ENCODE data around the gene C20orf204. TPM values are rescaled to one million over a fixed set of nuclear protein-coding genes. Genes with fewer than 3 reads are reported as not detected.

C20orf204 gene
- total RNA-seq, 1 donor from 2014 or later: 1.2 TPM

DNA sequence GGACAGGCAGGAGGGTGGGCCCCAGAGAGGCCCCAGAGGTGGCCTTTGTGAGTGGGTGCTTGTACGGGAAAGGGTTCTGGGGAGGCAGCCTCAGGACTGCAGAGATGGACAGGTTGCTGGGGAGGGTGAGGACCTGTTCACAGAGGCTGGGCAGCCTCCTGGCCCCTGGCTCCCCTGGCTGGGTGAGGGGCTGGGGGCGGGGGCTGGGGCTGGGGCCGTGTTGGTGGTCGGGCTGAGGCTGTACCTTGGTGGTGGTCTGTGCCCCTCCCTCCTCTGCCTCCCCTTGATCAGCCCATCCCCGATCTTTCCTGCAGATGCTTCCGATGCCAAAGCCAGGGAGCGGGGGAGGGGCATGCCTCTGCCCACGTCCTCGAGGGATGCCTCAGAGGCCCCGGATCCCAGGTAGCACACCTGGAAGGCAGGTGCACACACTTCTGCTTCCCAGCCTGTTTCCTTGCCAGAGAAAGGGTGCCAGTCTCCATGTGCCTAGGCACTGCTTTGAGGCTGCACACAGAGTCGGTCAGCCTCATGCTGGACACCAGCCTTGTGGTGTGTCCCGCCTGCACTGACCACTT is 31.8 kb downstream of the C20orf204 start:
- FAIRE-seq: no peak
- DNase-seq (ENCODE audit: low spot score in 2 of 2): no peak

DNA sequence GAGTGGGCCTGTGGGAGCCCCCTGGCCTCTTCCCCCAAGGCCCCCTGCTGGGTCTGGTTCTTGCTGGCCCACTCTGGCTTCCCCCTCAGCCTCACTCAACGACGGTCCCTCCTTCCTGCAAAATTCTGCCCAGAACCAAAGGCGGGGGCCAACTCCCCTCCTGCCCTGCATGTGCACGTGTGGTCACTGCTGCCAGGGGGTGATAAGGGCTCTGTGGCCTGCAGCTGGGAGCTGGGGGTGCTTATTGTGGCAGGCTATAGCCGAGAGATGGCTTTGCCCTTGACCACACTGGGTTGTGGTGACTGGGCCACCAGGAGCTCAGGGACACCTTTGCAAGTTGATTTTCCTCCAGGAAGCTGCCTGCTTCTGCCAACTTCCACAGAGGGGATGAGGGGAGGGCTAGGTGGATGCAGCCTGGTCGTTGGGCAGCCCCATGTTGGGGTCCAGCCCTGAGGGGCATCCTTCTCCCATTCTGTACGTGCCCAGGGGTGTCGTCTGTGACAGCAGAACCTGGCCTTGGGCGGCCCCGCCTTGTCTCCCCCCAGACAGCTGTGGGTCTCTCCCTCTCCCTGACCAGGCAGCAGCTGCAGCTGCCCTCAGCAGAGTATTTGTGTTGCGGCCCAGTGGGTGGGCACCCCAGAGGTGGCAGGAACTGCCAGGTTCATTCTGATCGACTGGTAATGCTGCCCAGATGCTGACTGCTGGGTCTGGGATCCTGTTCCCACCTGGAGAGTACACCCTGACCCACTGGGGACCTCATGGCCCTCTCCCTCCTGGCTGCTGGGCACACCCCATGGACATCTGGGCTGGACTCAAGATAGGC is 32.6 kb downstream of the C20orf204 start:
- no peak for DNase-seq (ENCODE audit: low spot score in 2 of 2)
- no peak for FAIRE-seq

DNA sequence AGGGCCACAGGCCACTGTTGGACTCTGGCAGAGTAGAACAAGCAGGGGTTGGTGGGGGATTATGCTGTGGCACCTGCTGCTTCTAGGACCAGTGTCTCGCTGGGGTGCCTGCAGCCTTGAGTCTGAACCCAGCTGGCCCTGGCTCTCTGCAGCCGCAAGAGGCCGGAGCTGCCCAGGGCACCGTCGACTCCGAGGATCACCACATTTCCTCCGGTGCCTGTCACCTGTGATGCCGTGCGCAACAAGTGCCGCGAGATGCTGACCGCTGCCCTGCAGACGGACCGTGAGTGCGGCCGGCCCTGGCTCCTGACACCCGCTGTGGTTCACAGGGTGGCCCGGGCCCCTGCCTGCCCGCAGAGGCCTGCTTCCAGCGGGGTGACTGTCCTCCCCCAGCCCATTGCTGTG is 33.2 kb downstream of the C20orf204 start:
- no peak for FAIRE-seq
- DNase-seq (ENCODE audit: low spot score in 2 of 2): no peak

DNA sequence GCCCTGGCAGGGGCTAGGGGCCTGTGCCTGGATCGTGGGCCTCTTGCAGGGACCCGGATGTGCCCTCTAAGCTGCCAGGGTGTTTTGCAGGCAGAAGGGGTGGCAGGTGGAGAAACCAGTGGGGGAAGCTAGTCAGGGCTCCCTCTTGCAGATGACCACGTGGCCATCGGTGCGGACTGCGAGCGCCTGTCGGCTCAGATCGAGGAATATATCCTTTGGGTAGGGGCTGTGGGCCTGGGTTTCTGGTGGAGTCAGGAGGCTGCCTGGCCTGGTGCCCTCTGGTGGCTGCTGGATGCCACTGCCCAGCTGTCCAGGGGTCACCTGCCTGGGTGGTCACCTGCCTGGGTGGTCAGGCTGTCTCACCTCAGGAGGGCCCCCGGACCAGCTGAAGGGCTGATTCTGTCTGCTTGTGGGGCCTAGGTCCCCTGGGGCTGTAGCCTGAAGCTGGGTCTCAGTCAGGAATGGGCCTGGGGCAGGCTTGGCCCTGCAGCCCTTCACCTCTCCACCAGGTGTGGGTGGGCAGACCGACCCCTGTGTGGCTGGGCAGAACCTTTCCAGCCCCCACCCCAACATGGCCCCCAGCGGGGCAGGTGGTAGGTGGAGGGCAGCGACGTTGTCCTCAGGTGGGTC is 33.7 kb downstream of the C20orf204 start:
- DNase-seq (ENCODE audit: low spot score in 2 of 2): no peak
- no peak for FAIRE-seq

DNA sequence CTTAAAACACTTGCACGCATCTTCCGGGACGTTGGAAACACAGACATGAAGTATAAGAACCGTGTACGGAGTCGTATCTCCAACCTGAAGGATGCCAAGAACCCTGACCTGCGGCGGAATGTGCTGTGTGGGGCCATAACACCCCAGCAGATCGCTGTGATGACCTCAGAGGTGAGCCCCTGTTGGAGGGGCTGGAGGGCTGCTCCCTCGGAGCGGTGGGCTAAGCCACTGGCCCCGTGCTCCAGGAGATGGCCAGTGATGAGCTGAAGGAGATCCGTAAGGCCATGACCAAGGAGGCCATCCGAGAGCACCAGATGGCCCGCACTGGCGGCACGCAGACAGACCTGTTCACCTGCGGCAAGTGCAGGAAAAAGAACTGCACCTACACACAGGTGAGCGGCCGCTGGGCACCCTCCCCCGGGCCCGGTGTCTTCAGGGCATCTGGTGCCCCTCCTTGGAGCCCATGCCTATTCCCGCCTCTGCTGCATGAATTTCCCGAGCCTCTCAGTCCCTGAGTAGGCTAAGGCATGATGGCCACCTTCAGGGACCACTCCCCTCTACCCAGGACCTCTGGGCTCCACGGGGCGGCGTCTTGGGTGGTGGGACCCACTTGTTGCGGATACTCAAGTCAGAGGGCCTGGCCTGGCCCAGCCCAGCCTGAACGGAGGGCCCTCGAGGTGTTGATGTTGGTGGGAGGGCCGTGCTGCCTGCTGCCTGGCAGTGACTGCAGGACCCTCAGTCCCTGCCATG is 34.4 kb downstream of the C20orf204 start:
- FAIRE-seq (no peak), DNase-seq (ENCODE audit: low spot score in 2 of 2) (no peak)

DNA sequence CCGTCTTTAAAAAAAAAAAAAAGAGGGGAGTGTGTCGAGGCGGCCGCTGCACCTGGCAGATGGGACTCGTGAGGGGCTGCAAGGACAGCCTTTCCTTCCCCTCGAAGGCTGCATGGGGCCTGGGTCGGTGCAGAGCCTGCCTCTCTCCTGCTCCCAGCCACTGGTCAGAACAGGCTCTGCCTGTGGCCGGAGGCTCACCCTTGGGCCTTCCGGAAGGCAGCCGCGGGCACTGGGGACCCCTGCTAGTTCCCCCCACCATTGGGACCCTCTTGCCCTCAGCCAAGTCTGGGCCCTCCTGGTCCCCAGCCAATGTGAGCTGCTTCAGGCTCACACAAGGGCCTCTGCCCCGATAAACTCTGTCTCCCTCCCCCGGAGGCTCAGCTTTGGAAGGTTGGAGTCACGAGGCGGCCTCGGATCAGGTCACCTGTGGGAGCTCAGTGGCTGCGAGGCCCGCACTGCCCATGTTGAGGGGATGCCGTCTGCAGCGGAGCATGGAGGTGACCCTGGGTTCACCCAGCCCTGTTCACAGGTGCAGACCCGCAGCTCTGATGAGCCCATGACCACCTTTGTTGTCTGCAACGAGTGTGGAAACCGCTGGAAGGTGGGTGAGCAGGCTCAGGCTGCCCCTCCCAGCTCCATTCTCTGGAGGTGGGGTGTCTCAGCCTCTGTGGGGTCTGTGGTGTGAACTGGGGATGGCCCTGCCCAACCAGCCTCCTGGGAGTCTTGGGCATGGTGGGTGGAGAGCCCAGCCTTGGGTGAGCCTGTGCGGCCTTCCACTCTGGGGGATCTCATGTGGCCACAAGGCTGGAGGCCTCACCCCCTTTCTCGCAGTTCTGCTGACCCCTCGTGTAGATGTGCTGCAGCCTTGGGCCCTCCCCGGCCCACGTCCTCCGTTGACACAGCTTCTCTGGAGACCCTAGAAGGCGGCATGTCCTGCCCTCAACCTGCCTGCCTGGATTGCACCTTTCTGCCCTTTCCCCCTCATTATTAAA is 35.7 kb downstream of the C20orf204 start:
- no peak for FAIRE-seq

DNA sequence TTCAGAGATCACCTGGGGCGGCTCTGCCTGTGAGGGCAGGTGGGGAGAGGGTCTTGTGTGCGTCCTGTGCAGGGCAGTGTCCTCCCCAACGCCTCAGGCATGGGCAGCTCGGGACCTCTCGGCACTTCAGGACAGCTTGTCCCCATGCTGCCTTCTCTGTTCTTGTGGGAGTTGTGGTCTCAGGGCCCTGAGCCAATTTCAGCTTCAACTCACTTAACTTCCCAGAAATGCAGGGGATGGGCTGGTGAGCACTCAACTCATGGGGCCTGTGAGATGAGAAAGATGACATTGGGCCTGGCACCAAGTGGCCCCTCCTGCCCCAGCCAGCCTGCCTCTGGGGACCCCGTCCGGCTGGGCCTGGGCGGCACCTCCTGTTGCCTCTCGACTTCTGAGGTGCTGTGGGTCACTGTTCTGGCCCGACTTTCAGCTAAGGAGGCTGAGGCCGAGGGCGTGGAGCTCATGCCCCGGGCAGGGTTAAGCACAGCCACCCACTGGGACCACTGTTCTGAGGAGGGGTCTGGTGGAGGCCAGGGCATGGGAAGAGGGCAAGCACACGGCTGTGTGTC is 36.6 kb downstream of the C20orf204 start:
- DNase-seq (ENCODE audit: low spot score in 2 of 2) (no peak), FAIRE-seq (no peak)

More for the DNA sequence above, 35.7 kb downstream of the C20orf204 start:
- DNase-seq (ENCODE audit: low spot score in 2 of 2): no peak

DNA sequence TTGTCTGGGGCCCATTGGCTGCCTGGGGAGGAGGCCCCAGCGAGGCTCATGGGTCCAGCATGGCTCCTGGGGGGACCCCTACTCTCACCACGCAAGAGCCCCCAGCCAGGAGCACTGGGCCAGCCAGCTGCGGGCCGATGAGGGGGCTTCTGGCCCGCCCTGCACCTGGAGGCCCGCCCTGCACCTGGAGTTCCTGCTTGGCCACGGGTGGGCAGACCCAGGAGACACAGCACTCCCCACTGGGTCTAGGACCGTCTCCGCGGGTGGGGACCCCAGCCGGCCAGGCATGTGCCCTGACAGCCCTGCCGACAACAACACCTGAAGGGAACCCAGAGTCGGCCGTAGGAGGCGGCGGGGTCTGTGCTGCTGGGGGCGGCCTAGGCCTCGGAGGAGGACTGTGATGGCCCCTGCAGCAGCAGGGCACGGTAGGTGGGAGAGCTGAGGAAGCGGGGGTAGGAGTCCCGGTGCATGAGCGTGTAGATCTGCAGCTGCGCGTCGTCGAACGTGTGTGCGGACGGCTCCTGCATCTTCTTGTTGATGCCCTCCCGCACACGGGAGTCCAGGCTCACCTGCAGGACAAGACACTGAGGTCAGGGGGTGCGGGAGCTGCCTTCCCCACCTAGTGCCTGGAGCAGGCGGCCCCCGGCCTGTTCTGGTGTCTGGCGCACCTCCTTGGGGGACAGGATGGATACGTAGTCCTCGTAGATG is 37.6 kb downstream of the C20orf204 start:
- DNase-seq (ENCODE audit: low spot score in 2 of 2) (no peak), FAIRE-seq (no peak)

DNA sequence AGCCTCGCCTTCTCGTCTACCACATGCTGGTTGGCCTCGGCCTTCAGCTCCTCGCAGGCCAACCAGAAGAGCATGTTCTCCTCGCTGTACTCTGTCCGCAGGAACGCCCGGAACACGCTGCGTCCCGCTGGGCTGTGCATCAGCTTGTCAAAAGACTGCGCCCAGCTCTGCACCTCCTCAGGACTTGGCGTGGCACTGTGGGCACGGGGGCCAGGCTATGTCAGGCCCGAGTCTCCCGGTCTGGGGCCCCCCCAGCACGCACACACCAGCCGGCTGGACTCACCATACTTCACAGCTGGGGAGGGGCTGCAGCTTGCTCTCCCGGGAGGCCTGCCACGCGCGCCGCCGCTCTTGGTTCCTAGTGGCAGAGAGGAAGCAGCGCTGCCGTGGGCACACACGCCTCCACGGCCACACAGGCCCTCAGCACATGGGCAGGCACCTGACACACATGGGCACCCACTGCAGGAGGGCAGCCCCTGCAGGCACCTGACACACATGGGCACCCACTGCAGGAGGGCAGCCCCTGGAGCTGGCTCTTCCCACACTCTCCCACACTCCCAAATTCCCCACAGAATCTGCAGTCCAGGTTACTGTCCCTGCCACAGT is 38.3 kb downstream of the C20orf204 start:
- FAIRE-seq (no peak), DNase-seq (ENCODE audit: low spot score in 2 of 2) (no peak)

DNA sequence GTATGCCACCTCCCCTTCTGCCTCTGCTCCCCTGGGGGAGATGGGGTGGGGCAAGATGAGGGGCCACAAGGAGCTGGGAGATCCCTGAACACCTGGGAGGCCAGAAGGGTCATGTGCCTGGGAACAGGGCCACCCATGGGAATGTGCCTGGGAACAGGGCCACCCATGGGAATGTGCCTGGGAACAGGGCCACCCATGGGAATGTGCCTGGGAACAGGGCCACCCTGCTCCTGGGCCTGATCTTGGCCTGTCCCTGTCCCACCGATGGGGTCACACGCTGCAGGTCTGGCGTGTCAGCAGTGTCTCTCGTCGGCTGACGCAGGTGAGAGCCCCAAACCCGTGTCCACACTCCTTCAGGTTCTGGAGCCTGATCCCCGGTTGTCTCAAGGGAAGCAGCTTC is 39.0 kb downstream of the C20orf204 start:
- DNase-seq (ENCODE audit: low spot score in 2 of 2) (no peak), FAIRE-seq (no peak)

DNA sequence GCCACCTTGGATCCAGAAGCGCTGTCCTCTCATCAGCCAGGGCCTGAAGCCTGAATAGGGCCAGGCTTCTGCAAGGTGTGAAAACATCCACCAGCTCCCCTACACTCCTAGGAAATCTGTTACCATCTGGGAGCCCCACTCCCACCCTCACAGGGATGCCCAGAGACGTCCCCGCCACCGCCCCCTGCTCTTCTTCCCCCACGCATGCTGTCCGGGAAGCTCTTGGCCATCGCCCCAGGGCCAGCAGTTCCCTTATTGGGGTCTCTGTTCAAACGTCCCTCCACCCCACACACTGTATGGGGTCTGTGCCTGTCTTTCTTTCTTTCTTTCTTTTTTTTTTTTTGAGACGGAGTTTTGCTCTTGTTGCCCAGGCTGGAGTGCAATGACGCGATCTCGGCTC is 39.6 kb downstream of the C20orf204 start:
- DNase-seq (ENCODE audit: low spot score in 2 of 2): no peak
- no peak for FAIRE-seq

DNA sequence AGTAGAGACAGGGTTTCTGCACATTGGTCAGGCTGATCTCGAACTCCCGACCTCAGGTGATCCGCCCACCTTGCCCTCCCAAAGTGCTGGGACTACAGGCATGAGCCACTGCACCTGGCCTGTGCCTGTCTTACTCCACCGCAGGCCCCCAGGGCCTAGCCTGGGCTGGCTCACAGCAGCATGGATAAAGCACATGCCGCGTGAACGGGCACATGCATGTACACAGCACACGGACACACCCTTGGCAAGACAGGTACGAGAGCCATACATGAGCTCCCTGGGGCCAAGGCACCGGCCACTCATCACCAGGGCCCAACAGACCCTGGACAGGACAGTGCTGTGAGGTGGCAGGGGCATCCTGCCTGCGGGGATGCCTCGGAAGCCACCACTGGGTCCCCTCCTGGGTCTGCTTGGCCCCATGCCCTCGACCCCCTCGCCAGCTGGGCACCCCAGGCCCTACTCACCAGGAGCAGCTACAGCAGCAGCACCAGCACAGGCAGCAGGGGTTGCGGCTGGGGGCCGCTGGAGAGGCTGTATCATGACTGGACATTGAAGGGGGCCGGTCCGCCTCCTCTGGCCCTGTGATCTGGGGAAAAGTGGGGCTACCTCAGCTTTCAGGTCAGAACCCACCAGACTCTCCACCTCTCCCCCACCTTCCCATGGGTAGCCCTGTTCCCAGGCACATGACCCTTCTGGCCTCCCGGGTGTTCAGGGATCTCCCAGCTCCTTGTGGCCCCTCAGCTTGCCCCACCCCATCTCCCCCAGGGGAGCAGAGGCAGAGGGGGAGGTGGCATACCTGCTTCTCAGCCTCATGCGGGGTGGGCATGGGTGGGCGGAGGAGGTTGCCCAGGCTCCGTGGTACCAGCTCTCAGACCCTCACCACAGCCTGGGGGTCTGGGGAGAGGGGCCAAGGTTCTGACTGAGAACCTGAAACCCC is 40.3 kb downstream of the C20orf204 start:
- no peak for FAIRE-seq
- no peak for DNase-seq (ENCODE audit: low spot score in 2 of 2)

DNA sequence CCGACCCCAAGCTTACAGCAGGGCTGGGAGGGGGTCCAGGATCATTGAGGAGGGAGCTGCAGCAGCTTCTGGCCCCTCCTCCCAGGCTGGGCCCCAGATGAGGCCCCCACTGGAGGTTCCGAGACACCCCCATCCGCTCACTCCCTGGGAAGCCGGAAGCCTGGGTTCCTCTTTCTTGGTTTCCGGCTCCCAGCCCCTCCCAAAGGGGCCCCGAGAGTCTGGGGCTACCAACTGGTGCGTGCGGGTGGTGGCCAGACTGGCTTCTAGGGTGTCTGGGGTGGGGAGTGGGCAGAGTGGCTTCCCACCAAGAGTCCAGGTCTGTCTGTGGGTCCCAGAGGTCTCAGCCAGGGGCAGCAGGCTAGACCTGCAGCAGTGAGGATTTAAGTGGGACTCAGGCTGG is 41.1 kb downstream of the C20orf204 start:
- DNase-seq (ENCODE audit: low spot score in 2 of 2) (no peak), FAIRE-seq (no peak)

DNA sequence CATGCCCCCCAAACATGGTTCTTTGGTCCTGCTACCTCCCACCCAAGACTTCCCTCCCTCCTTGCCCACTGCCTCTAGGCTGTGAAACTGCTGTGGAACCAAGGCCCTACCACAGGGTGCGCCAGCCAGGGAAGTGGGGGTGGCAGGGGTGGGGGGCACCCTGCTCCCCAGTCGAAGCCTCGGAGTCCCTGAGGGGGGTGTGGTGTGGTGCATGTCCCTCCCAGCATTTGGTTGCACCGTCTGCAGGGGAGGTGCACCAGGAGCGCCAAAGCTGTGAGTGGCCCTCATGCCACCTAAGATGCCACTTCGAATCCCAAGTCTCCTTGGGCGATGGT is 41.5 kb downstream of the C20orf204 start:
- DNase-seq (ENCODE audit: low spot score in 2 of 2) (no peak), FAIRE-seq (no peak)

DNA sequence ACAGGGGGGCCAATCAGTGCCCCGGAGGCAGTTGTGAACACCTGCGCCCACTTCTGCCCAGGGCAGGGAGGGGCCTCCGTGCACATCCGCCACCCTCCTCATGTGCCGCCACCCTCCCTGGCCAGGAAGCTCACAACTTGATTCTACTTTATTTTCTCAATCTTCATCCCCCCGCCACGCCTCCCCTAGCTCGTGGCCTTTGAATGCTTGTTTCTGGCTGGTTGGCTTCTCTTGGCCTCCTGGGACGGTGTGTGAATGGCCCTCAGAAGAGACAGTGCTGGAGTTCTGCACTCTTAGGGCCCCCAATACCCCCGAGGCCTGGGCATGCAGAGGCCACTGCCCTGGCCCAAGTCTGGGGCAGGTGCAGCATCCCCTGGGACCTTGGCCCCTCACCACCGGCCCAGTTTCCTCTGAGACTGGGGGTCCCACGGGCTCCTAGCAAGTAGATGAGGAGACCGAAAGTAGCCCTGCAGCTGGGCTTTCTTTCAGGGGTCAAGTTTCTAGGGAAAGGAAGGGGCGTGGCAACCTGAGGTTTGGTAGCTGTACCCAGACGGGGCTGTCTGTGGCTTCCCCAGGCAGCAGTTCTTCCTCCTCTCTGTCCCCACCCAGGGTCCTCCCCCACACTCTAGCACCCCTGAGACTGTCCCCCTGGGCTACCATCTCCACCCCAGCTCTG is 42.0 kb downstream of the C20orf204 start:
- DNase-seq (ENCODE audit: low spot score in 2 of 2) (no peak), FAIRE-seq (no peak)

DNA sequence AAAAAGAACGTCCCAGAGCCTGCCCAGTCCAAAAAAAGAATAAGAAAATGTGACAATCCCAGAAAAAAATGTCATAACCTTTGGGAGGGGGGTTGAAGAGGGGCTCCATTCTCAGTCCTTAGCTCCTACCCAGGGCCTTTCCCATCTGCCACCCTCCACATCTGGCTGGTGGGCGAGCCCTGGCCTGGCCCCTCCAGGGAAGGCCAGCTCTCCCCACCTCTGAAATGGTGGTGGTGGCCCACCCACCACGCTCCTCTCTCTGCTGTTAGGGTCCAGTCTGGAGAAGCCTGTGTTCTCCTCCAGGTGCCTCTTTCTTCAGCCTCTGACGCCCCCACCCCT is 42.9 kb downstream of the C20orf204 start:
- FAIRE-seq: no peak

More for the DNA sequence above, 42.9 kb downstream of the C20orf204 start:
- no peak for DNase-seq (ENCODE audit: low spot score in 2 of 2)

All from frontal cortex (tissue), 4 donors.